Measurements from ENCODE around the gene SDK2.

The SDK2 gene

DNA sequence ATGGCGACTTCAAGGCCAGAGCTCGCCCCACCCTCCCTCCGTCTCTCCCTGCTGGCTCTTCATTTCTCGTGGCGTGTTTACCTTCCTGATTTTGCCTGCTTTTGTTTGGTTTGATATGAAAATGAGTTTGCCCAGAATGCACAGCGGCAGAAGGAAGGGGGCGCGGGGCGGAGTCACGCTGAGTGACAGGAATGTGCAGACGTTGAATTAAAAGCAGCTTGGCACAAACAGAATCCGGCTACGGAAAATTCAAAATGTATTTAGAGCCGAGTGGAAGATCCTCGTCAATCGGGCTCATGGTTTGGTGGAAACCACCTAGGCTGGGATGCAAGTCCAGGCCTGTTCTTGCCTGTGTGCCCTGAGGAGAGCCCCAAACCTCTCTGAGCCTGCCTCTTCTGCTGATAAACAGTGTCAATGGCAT is 102.7 kb downstream of the SDK2 start:
- no peak for DNase-seq (ENCODE audit: low read depth in 1 of 2, low spot score in 1 of 2)
- H3K27ac ChIP-seq (replicated peaks), result no peak overlapping the region
- no peak overlapping the region for H3K4me3 ChIP-seq (replicated peaks; ENCODE audit: insufficient read depth, low read length)
- no peaks in the 10 kb centered on the region for H3K27me3 ChIP-seq (ENCODE audit: insufficient read depth, poor library complexity, severe bottlenecking)
- TF ChIP-seq SPI1 (IDR thresholded peaks at IDR 0.05; ENCODE audit: borderline replicate concordance, low read depth), result no peak
- TF ChIP-seq, protein P1, sequence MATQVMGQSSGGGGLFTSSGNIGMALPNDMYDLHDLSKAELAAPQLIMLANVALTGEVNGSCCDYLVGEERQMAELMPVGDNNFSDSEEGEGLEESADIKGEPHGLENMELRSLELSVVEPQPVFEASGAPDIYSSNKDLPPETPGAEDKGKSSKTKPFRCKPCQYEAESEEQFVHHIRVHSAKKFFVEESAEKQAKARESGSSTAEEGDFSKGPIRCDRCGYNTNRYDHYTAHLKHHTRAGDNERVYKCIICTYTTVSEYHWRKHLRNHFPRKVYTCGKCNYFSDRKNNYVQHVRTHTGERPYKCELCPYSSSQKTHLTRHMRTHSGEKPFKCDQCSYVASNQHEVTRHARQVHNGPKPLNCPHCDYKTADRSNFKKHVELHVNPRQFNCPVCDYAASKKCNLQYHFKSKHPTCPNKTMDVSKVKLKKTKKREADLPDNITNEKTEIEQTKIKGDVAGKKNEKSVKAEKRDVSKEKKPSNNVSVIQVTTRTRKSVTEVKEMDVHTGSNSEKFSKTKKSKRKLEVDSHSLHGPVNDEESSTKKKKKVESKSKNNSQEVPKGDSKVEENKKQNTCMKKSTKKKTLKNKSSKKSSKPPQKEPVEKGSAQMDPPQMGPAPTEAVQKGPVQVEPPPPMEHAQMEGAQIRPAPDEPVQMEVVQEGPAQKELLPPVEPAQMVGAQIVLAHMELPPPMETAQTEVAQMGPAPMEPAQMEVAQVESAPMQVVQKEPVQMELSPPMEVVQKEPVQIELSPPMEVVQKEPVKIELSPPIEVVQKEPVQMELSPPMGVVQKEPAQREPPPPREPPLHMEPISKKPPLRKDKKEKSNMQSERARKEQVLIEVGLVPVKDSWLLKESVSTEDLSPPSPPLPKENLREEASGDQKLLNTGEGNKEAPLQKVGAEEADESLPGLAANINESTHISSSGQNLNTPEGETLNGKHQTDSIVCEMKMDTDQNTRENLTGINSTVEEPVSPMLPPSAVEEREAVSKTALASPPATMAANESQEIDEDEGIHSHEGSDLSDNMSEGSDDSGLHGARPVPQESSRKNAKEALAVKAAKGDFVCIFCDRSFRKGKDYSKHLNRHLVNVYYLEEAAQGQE (IDR thresholded peaks at IDR 0.05; ENCODE audit: insufficient replicate concordance, low read depth), result no peak
- TF ChIP-seq GABPA (IDR thresholded peaks at IDR 0.05; ENCODE audit: low read depth), result no peak

DNA sequence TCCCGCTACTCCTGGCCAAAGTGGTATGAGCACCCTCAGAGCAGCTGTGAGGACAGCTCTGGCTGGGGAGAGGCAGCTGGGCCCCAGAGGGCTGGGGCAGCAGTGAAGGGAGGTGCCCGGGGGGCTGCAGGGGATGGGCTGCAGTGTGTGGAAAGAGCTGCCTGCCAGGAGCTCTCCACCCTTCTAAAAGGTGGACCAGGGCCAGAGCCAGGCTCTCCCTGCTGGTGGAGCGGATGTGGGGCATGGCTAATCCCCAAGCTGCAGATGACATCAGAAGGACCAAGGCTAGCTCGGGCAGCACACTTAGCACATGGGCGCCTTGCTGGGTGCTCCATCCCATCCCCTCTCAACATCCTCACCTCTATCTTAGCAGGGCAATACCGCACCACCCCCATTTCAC is 103.1 kb downstream of the SDK2 start:
- Histone ChIP-seq H3K4me3 (replicated peaks; ENCODE audit: insufficient read depth, low read length) (no peak overlapping the region), H3K27ac (replicated peaks) (no peak overlapping the region), H3K27me3 (ENCODE audit: insufficient read depth, poor library complexity, severe bottlenecking) (no peaks in the 10 kb centered on the region)
- TF ChIP-seq, protein P1 (IDR thresholded peaks at IDR 0.05; ENCODE audit: insufficient replicate concordance, low read depth), result no peak
- no peak for TF ChIP-seq POLR2AphosphoS5 (IDR thresholded peaks at IDR 0.05; ENCODE audit: low read depth)
- TF ChIP-seq GABPA (IDR thresholded peaks at IDR 0.05; ENCODE audit: low read depth), result no peak
- no peak for TF ChIP-seq SPI1 (IDR thresholded peaks at IDR 0.05; ENCODE audit: borderline replicate concordance, low read depth)
- TF ChIP-seq, protein P2, sequence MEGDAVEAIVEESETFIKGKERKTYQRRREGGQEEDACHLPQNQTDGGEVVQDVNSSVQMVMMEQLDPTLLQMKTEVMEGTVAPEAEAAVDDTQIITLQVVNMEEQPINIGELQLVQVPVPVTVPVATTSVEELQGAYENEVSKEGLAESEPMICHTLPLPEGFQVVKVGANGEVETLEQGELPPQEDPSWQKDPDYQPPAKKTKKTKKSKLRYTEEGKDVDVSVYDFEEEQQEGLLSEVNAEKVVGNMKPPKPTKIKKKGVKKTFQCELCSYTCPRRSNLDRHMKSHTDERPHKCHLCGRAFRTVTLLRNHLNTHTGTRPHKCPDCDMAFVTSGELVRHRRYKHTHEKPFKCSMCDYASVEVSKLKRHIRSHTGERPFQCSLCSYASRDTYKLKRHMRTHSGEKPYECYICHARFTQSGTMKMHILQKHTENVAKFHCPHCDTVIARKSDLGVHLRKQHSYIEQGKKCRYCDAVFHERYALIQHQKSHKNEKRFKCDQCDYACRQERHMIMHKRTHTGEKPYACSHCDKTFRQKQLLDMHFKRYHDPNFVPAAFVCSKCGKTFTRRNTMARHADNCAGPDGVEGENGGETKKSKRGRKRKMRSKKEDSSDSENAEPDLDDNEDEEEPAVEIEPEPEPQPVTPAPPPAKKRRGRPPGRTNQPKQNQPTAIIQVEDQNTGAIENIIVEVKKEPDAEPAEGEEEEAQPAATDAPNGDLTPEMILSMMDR (IDR thresholded peaks at IDR 0.05; ENCODE audit: insufficient read depth, low read length), result no peak
- no peak for DNase-seq (ENCODE audit: low read depth in 1 of 2, low spot score in 1 of 2)

DNA sequence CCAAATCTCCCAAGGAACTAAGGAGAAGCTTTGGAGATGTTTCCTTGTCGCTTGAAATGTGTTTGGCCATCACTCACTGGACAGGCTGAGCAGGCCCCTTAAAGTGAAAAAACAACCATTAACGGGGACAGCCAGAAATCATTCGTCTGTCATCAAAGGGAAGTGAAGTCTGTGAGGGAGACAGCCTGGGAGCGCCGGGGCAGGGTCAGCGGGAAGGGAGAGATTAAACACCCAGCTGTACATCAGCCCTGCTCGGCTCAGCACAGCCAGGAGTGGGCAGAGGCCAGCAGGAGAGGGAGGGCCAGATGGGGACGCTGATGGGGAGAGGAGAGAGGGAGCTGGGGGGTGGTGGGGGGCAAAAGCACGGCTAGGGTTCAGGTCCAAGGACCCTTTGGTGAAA is 105.1 kb downstream of the SDK2 start:
- DNase-seq (ENCODE audit: low read depth in 1 of 2, low spot score in 1 of 2), result no peak
- H3K27me3 ChIP-seq (ENCODE audit: insufficient read depth, poor library complexity, severe bottlenecking), result no peaks in the 10 kb centered on the region
- no peak overlapping the region for H3K4me3 ChIP-seq (replicated peaks; ENCODE audit: insufficient read depth, low read length)
- H3K27ac ChIP-seq (replicated peaks), result no peak overlapping the region
- TF ChIP-seq, protein P1 (IDR thresholded peaks at IDR 0.05; ENCODE audit: insufficient replicate concordance, low read depth), result no peak
- TF ChIP-seq SPI1 (IDR thresholded peaks at IDR 0.05; ENCODE audit: borderline replicate concordance, low read depth), result no peak
- TF ChIP-seq, protein P2 (IDR thresholded peaks at IDR 0.05; ENCODE audit: insufficient read depth, low read length), result no peak
- TF ChIP-seq GABPA (IDR thresholded peaks at IDR 0.05; ENCODE audit: low read depth), result no peak
- no peak for TF ChIP-seq POLR2AphosphoS5 (IDR thresholded peaks at IDR 0.05; ENCODE audit: low read depth)
